ENCODE data around the gene MFAP1. TPM values are rescaled to one million over a fixed set of nuclear protein-coding genes. Genes with fewer than 3 reads are reported as not detected.
A peak's percentile ranks its signal among the peaks of the same experiment; 100 is the strongest.
"Not testable (repeated sequence)": the region's sequence is repeated elsewhere in the genome, so short reads cannot be mapped to it uniquely, and the experiment has no call there.

MFAP1 gene, protein sequence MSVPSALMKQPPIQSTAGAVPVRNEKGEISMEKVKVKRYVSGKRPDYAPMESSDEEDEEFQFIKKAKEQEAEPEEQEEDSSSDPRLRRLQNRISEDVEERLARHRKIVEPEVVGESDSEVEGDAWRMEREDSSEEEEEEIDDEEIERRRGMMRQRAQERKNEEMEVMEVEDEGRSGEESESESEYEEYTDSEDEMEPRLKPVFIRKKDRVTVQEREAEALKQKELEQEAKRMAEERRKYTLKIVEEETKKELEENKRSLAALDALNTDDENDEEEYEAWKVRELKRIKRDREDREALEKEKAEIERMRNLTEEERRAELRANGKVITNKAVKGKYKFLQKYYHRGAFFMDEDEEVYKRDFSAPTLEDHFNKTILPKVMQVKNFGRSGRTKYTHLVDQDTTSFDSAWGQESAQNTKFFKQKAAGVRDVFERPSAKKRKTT
- 18.9 TPM for total RNA-seq
- long read RNA-seq, transcript MFAP1-201 (9 exons, 2,155 nt), result major isoform, 11 of 13 reads
- long read RNA-seq, partial matches to known transcripts, result 2 of 13 reads
- long read RNA-seq, other reads (novel, unspliced or antisense), result 0 of 13 reads

DNA sequence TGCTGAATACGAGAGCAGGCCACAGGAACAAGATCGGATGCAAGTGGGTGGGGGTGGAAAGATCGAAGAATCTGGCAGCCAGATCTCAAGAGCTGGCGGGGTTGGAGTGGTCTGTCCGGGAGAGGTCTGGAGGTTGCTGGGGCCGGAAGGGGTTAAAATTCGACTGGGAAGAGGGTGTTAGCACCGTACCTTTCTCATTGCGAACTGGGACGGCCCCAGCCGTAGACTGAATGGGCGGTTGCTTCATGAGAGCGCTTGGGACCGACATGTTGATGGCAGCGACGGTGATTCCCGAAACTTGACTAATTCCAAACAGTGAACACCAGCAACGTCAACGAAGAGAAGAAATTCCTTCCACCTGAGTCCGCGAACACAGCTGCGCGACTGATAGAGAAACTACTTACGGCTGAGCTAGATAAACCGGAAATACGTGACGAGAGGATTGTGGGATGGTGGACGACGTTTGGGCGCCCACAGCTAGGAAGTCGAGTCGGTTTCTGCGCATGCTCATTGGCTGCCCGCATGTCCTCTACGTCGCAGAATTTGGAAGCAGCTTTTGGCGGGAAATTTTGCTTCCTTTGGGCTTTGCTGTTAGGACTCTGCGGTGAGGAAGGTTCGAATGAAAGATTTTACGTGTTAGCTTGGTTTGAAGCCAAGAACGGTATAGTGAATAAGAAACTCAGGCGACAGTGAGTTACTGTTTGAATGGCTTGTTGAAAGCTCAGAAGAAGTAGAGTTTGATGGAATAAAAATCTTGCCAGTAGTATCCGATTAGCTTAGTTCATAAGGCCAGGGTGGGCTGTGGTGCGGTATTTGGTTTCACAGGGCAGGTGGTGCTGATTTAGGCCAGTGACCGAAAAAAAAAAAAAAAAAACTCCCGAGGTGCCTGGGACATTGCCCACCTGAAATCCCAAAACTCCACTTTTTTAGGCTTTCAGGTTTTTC is at the start of gene MFAP1:
TSS of gene MFAP1 (minus strand) at position 389 of the 945 bp plus-strand sequence. CDS start at position 268, 121 bp downstream.
- intact Hi-C loops (cut with DNase I), result loop anchor here (10.0 kb wide), 1 partner anchor 50 kb away; the partner anchor contains the start of gene ELL3
- peak; percentile 97 for DNase-seq (ENCODE audit: missing footprints)
- peak; percentile 96 for ATAC-seq

- ATAC-seq, result no peak
- intact Hi-C loops (cut with DNase I), result loop anchor here (10.0 kb wide), 2 partner anchors 191 to 341 kb away; no protein-coding TSS in a partner anchor
- DNase-seq (ENCODE audit: missing footprints), result no peak
Measured at GRCh38 chr15:43873651-43874050, 49.2 kb upstream of the MFAP1 start.

GRCh38 chr15:43872416-43873020 is 48.0 kb upstream of the MFAP1 start:
- no peak for DNase-seq (ENCODE audit: missing footprints)
- ATAC-seq, result peak; percentile 64
- intact Hi-C loops (cut with DNase I), result loop anchor here (10.0 kb wide), 2 partner anchors 192 to 342 kb away; no protein-coding TSS in a partner anchor

- intact Hi-C loops (cut with DNase I), result loop anchor here (10.0 kb wide), 2 partner anchors 193 to 343 kb away; no protein-coding TSS in a partner anchor
- ATAC-seq, result no peak
Measured at GRCh38 chr15:43871835-43872234, 47.3 kb upstream of the MFAP1 start.

GRCh38 chr15:43868406-43868805 is 43.9 kb upstream of the MFAP1 start:
- ATAC-seq, result no peak
- intact Hi-C loops (cut with DNase I), result no loop called here
- no peak for DNase-seq (ENCODE audit: missing footprints)

More at GRCh38 chr15:43871835-43872234, 47.3 kb upstream of the MFAP1 start:
- no peak for DNase-seq (ENCODE audit: missing footprints)

DNA sequence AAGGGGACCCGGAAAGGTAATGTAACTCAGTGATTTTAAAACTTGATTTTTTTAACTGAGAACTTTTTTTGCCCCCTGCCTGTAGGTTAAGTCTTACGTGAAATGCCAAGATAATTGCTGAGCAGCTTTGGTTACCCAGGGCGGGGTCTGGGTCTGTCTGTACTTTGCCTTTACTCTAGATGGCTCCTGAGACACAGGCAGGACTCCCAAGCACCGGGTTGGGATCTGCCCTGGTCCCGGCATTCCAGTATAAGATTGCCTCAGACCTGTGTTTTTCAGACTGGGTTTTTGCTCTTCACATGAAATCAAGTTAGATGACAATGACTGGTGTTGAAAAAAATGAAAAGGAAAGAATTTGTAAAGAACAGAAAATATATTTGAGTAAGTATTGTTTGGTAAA is 42.6 kb upstream of the MFAP1 start:
- ATAC-seq, result no peak
- intact Hi-C loops (cut with DNase I), result no loop called here
- no peak for DNase-seq (ENCODE audit: missing footprints)

GRCh38 chr15:43866636-43867035 is 42.1 kb upstream of the MFAP1 start:
- DNase-seq (ENCODE audit: missing footprints); ATAC-seq; intact Hi-C loops (cut with DNase I): not testable (repeated sequence)

GRCh38 chr15:43859546-43859945 is 35.1 kb upstream of the MFAP1 start:
- ATAC-seq (no peak), DNase-seq (ENCODE audit: missing footprints) (no peak)
- intact Hi-C loops (cut with DNase I), result no loop called here

DNA sequence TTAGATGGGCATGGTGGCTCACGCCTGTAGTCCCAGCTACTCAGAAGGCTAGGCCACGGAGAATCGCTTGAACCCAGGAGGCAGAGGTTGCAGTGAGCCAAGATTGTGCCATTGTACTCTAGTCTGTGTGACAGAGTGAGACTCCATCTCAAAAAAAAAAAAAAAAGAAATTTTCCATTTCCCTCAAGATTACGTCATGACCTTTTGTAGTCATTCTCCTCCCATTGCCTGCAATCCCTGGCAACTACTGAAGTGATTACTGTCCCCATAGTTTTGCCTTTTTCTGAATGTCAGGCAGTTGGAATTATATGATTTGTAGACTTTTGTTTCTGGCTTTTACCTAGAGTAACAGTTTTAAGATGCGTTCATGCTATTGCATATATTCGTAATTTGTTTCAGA is 30.3 kb upstream of the MFAP1 start:
- ATAC-seq, result no peak
- intact Hi-C loops (cut with DNase I), result no loop called here
- DNase-seq (ENCODE audit: missing footprints), result no peak

- ATAC-seq (no peak), DNase-seq (ENCODE audit: missing footprints) (no peak)
- intact Hi-C loops (cut with DNase I), result no loop called here
Measured at GRCh38 chr15:43852607-43853006, 28.1 kb upstream of the MFAP1 start.

DNA sequence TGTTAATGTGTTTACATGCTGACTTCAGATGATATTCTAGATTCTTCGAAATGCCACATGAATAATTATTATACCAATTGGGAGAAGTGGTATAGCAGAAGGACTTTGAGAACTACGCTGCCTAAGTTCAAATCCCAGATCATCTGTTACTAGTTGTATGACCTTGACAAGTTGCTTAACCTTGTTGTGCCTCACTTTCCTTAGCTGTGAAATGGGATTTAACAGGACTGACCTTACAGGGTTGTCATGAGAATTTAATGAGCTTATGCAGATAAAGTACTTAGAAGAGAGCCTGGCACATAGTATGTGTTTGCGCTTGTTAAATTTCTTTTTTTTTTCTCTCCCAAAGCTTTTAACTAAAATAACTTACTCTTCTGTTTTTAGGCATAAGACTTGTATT is 26.8 kb upstream of the MFAP1 start:
- ATAC-seq (no peak), DNase-seq (ENCODE audit: missing footprints) (no peak)
- intact Hi-C loops (cut with DNase I), result no loop called here

DNA sequence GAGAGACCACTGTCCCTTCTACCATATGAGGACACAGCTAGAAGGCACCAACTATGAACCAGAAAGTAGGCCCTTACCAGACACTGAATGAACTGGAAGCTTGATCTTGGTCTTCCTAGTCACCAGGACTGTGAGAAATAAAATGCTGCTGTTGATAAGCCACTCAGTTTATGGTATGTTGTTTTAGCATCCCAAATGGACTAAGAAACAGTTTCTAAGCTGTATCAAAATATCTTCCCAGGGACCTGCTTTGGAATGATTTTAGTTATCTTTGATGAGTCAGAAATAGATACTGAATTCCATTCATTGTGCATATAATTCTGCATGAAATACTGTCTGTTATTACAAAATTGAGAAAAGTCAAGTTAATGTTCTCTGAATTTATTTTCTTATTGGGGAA is 20.9 kb upstream of the MFAP1 start:
- intact Hi-C loops (cut with DNase I), result no loop called here
- ATAC-seq, result no peak
- DNase-seq (ENCODE audit: missing footprints), result no peak

GRCh38 chr15:43832485-43832884 is 8.0 kb upstream of the MFAP1 start:
- intact Hi-C loops (cut with DNase I); ATAC-seq; DNase-seq (ENCODE audit: missing footprints): not testable (repeated sequence)

- DNase-seq (ENCODE audit: missing footprints); intact Hi-C loops (cut with DNase I); ATAC-seq: not testable (repeated sequence)
Measured at GRCh38 chr15:43831519-43832052, 7.1 kb upstream of the MFAP1 start.

- ATAC-seq; DNase-seq (ENCODE audit: missing footprints); intact Hi-C loops (cut with DNase I): not testable (repeated sequence)
Measured at GRCh38 chr15:43830691-43831275, 6.3 kb upstream of the MFAP1 start.

GRCh38 chr15:43829951-43830540 is 5.6 kb upstream of the MFAP1 start:
- not testable (repeated sequence) for ATAC-seq; DNase-seq (ENCODE audit: missing footprints)
- intact Hi-C loops (cut with DNase I), result loop anchor here (10.0 kb wide), 1 partner anchor 55 kb away; the partner anchor contains the start of gene ELL3

DNA sequence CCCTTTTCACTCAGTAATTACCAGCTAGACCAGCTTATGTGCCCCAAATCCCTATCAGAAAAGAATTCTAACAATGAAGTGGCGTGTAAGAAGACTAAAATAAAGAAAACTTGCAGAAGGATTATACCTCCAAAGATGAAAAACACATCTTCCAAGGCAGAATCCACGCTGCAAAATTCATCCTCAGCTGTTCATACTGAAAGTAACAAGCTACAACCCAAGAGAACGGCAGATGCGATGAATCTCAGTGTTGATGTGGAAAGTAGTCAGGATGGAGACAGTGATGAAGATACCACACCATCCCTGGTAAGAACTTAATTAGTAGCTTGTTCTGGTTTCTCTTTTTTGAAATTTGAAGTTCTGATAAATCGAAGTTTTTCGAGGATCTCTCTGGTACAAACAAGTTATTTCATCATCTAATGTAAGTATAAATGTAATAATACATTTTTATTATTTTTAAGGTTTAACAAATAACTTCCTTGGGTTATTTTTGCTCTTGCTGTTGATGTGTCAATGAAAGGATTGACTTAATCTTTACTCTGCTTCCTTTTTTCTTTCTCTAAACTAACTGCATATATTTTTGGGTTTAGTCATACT is 3.7 kb upstream of the MFAP1 start:
- DNase-seq (ENCODE audit: missing footprints), result no peak
- intact Hi-C loops (cut with DNase I), result loop anchor here (10.0 kb wide), 1 partner anchor 53 kb away; the partner anchor contains the start of gene ELL3
- ATAC-seq, result no peak
